Caco-2 (cell line): Measurements from ENCODE around the gene SLC16A9. TPM values are rescaled to one million over a fixed set of nuclear protein-coding genes. Genes with fewer than 3 reads are reported as not detected.

ENCODE experiments used
- BruUV-seq: library from RNA; stranded (reverse); fragments of 400-500 nt; replicated peaks from 2 replicates; lab custom pipeline; 2021; lab: Mats Ljungman, UMichigan
- CTCF ChIA-PET: fragments of 300-600 bp; sonication (Branson Sonifier 250); formaldehyde crosslinking; loops from one replicate; lab custom pipeline; 2022; ENCODE audit warnings: antibody characterized with exemption; lab: Charles Lee
- POLR2A ChIA-PET: fragments of 300-600 bp; sonication (Branson Sonifier 250); formaldehyde crosslinking; loops from one replicate; lab custom pipeline; 2022; ENCODE audit warnings: antibody characterized with exemption; lab: Charles Lee
- DNase-seq, 2 experiments: peaks; one replicate each; pipeline versions ENCODE4 v3.0.0 to v3.0.0-alpha.2; 2020 to 2022
- H3K27me3 ChIP-seq: replicated peaks from 2 replicates; pipeline ENCODE4 v1.6.0; 2011; ENCODE audit warnings: low read length; ENCODE audit not compliant: control insufficient read depth, insufficient read depth
- H3K36me3 ChIP-seq: 2 replicates; pipeline ENCODE4 v1.5.1; 2011; ENCODE audit warnings: low read length; ENCODE audit not compliant: control insufficient read depth, insufficient read depth
- H3K4me1 ChIP-seq: fragments of 250-450 bp; sonication (Bioruptor Pico); 2 replicates; pipeline ENCODE4 v1.5.1; 2020; ENCODE audit warnings: mild to moderate bottlenecking
- H3K4me3 ChIP-seq: 2 replicates; pipeline ENCODE4 v1.5.1; 2011; ENCODE audit warnings: low read depth, mild to moderate bottlenecking, control low read depth, low read length
- H3K9me3 ChIP-seq: fragments of 250-450 bp; sonication (Bioruptor Pico); 2 replicates; pipeline ENCODE4 v1.5.1; 2020; ENCODE audit warnings: mild to moderate bottlenecking, moderate library complexity
- H3K27ac Mint-ChIP-seq: one replicate; pipeline ENCODE4 v1.8.0; 2022; ENCODE audit warnings: mixed read lengths; ENCODE audit not compliant: unreplicated experiment
- H3K27me3 Mint-ChIP-seq: one replicate; pipeline ENCODE4 v1.8.0; 2022; ENCODE audit warnings: mixed read lengths; ENCODE audit not compliant: insufficient read depth, unreplicated experiment
- H3K36me3 Mint-ChIP-seq: one replicate; pipeline ENCODE4 v1.8.0; 2022; ENCODE audit warnings: mild to moderate bottlenecking, mixed read lengths; ENCODE audit not compliant: insufficient read depth, unreplicated experiment
- H3K4me1 Mint-ChIP-seq: one replicate; pipeline ENCODE4 v1.8.0; 2022; ENCODE audit warnings: low read depth, mixed read lengths; ENCODE audit not compliant: unreplicated experiment
- H3K4me3 Mint-ChIP-seq: one replicate; pipeline ENCODE4 v1.8.0; 2022; ENCODE audit warnings: mild to moderate bottlenecking, moderate library complexity, mixed read lengths; ENCODE audit not compliant: unreplicated experiment
- H3K9me3 Mint-ChIP-seq: one replicate; pipeline ENCODE4 v1.8.0; 2022; ENCODE audit warnings: mixed read lengths; ENCODE audit not compliant: unreplicated experiment
- intact Hi-C: fragments of 100-400 bp; cut with micrococcal nuclease; formaldehyde crosslinking; loops from one replicate; pipeline ENCODE4 v1.10.0; 2022; ENCODE audit not compliant: unreplicated experiment
- total RNA-seq: library from RNA; stranded (reverse); gene quantifications from 2 replicates; pipeline ENCODE4 v1.2.3, GENCODE V29; 2022
- TF ChIP-seq, protein P1 (sequence below), 2 experiments: fragments of 200-600 bp in 1 of 2; IDR thresholded peaks; 1 replicate in 1 of 2; 2 replicates in 1 of 2; pipeline versions ENCODE4 v1.5.1 to v1.8.0; 2011 to 2022; ENCODE audit warnings: antibody characterized with exemption in 1 of 2, control low read depth in 1 of 2, inconsistent platforms in 1 of 2, low read depth in 1 of 2, low read length in 1 of 2, mild to moderate bottlenecking in 1 of 2, moderate library complexity in 1 of 2; ENCODE audit not compliant: insufficient read depth in 1 of 2, severe bottlenecking in 1 of 2, unreplicated experiment in 1 of 2

Gene SLC16A9
- total RNA-seq, 1 experiment from 2014 or later: 0.45 TPM

GRCh38 chr10:59704630-59705029, 5.0 kb downstream of the SLC16A9 start:
- no TSS peak for BruUV-seq
- Histone ChIP-seq H3K27me3 (no peaks in the 10 kb centered on the region; the same call in 1 of the 2 replicates), H3K4me1 (no peaks in the 10 kb centered on the region), H3K4me3 (no peak overlapping the region), H3K36me3 (no peaks in the 10 kb centered on the region), H3K9me3 (no peaks in the 10 kb centered on the region)
- no peak overlapping the region for H3K27ac Mint-ChIP-seq
- intact Hi-C loops: loop anchor here (5.0 kb wide), 1 partner anchor 77 kb away; no protein-coding TSS in a partner anchor
- ChIA-PET POLR2A (no interaction called here), CTCF (no interaction called here)
- no peaks in the 10 kb centered on the region for H3K36me3 Mint-ChIP-seq
- no peaks in the 10 kb centered on the region for H3K9me3 Mint-ChIP-seq
- no peak overlapping the region for H3K4me3 Mint-ChIP-seq
- no peak for DNase-seq
- H3K27me3 Mint-ChIP-seq: peaks cover 23% of the 10 kb centered on the region
- no peaks in the 10 kb centered on the region for H3K4me1 Mint-ChIP-seq
- TF ChIP-seq, protein P1, sequence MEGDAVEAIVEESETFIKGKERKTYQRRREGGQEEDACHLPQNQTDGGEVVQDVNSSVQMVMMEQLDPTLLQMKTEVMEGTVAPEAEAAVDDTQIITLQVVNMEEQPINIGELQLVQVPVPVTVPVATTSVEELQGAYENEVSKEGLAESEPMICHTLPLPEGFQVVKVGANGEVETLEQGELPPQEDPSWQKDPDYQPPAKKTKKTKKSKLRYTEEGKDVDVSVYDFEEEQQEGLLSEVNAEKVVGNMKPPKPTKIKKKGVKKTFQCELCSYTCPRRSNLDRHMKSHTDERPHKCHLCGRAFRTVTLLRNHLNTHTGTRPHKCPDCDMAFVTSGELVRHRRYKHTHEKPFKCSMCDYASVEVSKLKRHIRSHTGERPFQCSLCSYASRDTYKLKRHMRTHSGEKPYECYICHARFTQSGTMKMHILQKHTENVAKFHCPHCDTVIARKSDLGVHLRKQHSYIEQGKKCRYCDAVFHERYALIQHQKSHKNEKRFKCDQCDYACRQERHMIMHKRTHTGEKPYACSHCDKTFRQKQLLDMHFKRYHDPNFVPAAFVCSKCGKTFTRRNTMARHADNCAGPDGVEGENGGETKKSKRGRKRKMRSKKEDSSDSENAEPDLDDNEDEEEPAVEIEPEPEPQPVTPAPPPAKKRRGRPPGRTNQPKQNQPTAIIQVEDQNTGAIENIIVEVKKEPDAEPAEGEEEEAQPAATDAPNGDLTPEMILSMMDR (IDR thresholded peaks at IDR 0.05; ENCODE audit: insufficient read depth in 1 of 2, low read depth in 1 of 2, low read length in 1 of 2, severe bottlenecking in 1 of 2, unreplicated experiment in 1 of 2): no peak

DNA sequence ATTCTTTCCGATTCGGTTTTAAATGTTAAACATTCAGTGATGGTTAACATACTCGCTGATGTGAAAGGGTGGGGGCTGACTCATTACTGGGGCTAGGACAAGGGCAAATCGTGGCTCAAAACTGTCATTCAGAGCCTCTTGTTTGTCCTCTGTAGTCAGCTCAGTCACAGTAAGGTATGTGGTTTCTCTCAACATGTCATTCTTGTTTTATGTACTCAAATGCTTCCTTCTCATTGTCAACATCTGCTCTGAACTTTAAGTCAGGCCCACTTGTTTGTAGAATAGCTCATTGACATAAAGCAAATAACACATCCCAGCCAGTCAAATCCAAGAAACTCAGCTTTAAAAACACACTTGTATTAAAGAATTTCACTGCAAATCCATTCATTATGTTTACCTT, 7.3 kb downstream of the SLC16A9 start:
- Histone ChIP-seq H3K4me1 (no peaks in the 10 kb centered on the region), H3K4me3 (no peak overlapping the region), H3K27me3 (no peaks in the 10 kb centered on the region), H3K36me3 (no peaks in the 10 kb centered on the region), H3K9me3 (no peaks in the 10 kb centered on the region)
- no TSS peak for BruUV-seq
- CTCF ChIA-PET: no interaction called here
- no peaks in the 10 kb centered on the region for H3K36me3 Mint-ChIP-seq
- H3K4me3 Mint-ChIP-seq: no peak overlapping the region
- peak in 1 of 2 experiments; percentile 20 for DNase-seq
- POLR2A ChIA-PET: no interaction called here
- H3K9me3 Mint-ChIP-seq: no peaks in the 10 kb centered on the region
- no peak overlapping the region for H3K27ac Mint-ChIP-seq
- no peaks in the 10 kb centered on the region for H3K4me1 Mint-ChIP-seq
- peaks cover 23% of the 10 kb centered on the region for H3K27me3 Mint-ChIP-seq
- TF ChIP-seq, protein P1 (IDR thresholded peaks at IDR 0.05; ENCODE audit: insufficient read depth in 1 of 2, low read depth in 1 of 2, low read length in 1 of 2, severe bottlenecking in 1 of 2, unreplicated experiment in 1 of 2): no peak
- intact Hi-C loops: no loop called here

- ChIA-PET CTCF (interaction anchor here (0.6 kb wide), 1 partner anchor 155 kb away, joined by 3 read pairs; no protein-coding TSS in a partner anchor), POLR2A (no interaction called here)
Measured at GRCh38 chr10:59700709-59701108, 8.9 kb downstream of the SLC16A9 start.

More at GRCh38 chr10:59700709-59701108, 8.9 kb downstream of the SLC16A9 start:
- Histone ChIP-seq H3K9me3 (no peaks in the 10 kb centered on the region), H3K4me1 (no peaks in the 10 kb centered on the region), H3K27me3 (no peaks in the 10 kb centered on the region), H3K36me3 (no peaks in the 10 kb centered on the region), H3K4me3 (no peak overlapping the region)
- H3K4me3 Mint-ChIP-seq: no peak overlapping the region
- DNase-seq: peak in 1 of 2 experiments; percentile 21
- no peak overlapping the region for H3K27ac Mint-ChIP-seq
- H3K9me3 Mint-ChIP-seq: no peaks in the 10 kb centered on the region
- no peaks in the 10 kb centered on the region for H3K36me3 Mint-ChIP-seq
- H3K27me3 Mint-ChIP-seq: peaks cover 18% of the 10 kb centered on the region
- intact Hi-C loops: no loop called here
- TF ChIP-seq, protein P1 (IDR thresholded peaks at IDR 0.05; ENCODE audit: insufficient read depth in 1 of 2, low read depth in 1 of 2, low read length in 1 of 2, severe bottlenecking in 1 of 2, unreplicated experiment in 1 of 2): peak in 1 of 2 experiments; percentile 46
- BruUV-seq: no TSS peak
- no peaks in the 10 kb centered on the region for H3K4me1 Mint-ChIP-seq
